GM21576 (cell line): ENCODE measurements around the gene PI4K2A.
A peak's percentile ranks its signal among the peaks of the same experiment; 100 is the strongest.

Experiments
- ATAC-seq: cut with Tn5 transposase; IDR thresholded peaks from one replicate; pipeline ENCODE4 v1.9.1; 2021; ENCODE audit warnings: mild to moderate bottlenecking, moderate library complexity; ENCODE audit not compliant: unreplicated experiment

Gene PI4K2A

DNA sequence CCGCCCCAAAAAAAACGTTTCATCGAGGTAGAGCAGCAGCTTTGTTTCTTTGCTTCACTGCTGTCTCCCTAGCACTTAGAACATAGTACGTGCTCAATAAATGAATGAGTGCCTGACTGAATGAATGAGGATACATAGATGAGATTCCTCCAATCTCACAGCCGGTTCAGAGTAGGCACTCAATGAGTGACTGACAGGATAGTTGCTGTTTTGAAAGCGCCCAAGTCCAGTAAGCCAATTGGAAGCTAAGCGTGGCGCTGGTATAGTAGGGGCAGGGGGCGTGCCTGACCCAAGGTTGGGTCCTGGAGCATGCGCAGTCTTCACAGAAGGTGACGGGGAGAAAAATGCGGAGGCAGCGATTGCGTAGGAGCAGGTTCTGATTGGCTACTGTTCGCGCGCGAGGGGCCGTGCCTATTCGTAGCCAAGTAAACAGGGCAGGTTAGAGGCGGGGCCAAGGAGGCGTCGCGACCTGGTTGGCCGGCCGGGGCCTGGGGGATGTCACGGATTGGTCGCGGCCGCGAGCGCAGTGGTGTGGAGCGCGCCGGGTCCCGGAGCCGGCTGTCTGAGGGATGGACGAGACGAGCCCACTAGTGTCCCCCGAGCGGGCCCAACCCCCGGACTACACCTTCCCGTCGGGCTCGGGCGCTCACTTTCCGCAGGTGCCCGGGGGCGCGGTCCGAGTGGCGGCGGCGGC is at the start of gene PI4K2A:
TSS of gene PI4K2A (plus strand) at position 498 of the 694 bp plus-strand sequence. CDS start at position 570, 72 bp downstream.
- peak; percentile 97 for ATAC-seq

DNA sequence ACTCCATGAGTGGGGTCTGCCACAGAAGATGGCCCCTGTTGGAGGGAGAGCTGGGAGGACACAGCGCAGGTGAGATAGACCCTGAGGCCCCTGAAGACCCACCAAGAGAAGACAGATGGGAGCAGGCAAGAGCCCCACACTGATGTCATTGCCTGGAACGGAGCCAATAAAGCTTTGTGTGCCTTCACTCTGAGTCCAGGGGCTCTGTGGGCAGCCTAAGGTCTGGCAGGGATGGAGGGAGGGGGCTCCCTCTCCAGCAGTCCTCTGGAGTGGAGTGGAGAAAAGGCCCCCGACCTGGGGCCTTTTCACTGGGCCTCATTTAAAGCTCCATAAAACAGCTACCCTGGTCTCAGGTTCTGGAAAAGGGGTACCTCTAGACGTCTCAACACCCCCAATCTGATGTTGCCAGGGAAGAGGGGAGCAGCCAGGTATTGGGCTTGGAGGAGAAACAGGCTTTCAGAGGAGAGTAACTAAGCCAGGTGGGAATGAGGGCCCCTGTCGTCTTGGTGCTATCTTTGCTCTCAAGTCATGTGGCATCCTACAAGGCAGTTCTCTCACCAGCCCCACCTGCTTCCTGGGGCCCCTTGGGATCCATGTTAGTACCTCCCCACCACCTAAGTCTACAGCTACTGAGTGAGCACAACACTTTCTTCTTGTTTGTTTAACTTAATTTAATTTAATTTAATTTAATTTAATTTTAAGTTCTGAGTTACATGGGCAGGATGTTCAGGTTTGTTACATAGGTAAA is 49.5 kb upstream of the PI4K2A start:
- ATAC-seq: no peak

DNA sequence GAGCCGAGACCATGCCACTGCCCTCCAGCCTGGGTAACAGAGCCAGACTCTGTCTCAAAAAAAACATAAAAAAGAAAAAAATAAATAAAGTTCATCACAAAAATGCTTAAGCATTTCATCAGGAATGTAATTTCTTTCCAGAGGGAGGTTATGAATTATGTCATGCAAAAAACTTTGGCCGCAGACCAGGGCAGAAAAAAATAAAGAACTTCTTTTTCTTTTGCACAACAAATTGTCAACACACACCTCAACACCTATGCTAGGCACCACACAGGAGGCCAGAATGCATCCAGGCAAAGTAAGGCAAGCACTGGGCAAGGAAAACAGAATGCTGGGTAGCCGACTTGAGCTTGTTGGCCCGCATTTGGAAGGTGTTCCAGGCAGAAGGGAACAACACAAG is 47.0 kb upstream of the PI4K2A start:
- ATAC-seq: no peak

DNA sequence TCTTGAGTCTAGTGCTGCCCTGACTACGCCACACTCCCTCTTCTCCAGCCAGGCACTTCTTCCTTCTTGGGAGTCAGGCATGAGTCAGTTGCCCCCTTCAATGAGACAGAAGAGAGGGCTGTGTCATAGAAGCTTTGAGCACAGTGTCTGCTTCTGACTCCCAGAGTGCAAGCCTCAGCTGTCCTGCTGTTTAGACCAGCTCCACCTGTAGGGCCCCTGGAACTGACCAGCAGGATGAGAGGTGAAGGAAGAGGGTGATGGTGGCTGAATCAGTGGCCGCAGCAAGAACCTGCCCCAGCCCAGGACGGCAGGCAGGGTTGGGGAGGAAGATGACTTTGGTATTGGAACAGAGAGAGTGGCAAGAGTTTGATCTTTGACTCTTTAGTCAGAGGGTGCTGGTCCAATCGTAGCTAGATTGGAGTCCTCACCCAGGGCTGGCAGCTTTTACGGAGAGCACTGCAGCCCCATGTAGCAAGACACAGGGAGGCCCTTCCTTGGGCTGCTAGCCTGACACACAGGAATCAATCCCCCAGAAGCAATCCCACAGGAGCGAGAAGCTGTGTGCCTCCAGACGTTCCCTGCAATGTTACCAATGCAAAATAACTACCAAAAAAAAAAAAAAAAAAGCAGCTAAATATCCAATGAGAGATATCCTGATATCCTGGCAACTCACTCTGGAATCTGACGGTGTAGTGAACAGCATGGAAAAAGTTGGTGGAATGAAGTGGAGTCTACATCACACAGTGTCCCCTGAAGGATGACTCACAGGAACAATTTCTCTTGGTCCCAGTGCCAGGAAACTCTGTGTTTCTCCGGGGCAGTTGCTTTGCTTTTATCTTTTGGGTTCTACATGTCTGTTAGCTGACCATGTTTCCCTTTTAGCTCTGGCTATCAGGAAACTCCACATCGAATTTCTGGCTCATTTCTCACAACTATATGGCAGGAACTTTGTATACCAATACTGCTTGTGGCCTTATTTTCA is 44.1 kb upstream of the PI4K2A start:
- no peak for ATAC-seq

DNA sequence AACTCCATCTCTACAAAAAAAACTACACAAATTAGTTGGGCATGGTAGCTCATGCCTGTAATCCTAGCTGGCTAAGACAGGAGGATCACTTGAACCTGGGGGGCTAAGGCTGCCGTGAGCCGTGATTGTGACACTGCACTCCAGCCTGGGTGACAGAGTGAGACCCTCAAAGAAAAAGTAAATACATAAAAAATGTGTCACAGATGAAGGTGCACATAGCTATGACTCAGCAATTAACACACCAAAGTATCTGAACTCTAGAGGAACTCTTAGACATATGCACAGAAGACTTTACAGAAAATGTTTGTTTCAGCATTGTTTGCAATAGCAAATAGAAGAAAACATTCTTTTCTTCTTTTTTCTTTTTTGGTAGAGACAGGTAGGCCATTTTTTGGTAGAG is 42.7 kb upstream of the PI4K2A start:
- no peak for ATAC-seq

DNA sequence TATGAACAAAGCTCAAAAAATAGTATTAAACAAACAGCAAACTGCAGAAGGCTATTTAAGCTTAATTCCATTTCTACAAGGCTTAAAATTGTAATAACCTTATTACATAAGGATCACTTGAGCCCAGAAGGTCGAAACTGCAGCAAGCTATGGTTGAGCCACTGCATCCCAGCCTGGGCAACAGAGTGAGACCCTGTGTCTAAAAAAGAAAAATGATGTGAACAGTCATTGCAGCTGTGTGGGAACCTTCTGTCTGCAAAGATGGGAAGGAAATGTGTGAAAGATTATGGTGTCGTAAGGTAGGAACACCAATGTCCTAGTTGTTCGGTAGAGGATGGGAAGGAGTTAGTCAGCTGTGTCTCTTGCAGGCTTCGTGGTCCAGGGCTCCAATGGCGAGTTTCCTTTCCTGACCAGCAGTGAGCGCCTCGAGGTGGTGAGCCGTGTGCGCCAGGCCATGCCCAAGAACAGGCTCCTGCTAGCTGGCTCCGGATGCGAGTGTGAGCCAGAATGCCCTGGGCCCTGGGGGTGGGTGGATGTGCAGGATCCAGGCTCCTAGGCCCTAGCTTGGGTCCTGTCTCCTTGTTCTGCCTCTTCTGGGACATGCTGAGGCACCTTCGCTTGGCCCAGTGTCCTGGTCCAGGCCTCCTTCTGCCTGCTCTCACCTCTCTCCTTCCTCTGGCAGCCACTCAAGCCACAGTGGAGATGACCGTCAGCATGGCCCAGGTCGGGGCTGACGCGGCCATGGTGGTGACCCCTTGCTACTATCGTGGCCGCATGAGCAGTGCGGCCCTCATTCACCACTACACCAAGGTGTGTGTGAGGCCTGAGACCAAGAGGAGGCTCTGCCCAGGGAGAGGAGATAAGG is 41.8 kb upstream of the PI4K2A start:
- ATAC-seq: no peak

DNA sequence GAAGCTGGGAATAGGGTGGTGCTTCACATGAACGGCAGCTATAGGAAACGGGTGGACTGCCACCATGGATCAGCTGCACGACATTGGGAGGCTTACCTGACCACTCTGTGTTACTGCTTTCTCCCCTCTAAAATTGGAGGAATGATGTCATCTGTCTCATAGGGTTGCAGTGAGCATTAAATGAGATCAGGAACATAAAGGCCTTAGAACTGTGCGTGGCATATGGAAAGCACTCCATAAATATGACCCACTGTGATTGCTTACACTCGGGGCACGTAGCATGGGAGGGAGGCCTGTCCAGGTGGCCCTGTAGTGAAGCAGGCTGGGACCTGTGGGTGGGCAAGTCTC is 41.2 kb upstream of the PI4K2A start:
- ATAC-seq: no peak

DNA sequence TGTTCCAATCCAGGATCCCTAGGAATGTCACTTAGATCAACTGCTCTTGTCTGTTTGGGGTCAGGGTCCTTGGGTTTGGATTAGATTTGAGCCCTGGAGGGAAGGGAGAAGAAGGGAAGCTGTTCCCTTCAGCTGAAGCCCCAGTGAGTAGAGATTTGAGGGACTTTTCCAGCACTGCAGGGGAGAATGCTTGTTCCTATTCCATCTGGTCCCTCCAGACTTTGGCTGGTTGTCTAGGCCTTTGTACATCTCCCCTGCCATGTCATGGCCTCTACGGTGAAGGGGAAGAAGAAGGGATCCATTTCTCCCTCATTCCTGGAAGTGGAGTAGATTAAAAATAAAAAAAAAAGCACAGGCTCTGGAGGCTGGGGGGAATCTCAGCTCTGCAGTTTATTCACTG is 39.9 kb upstream of the PI4K2A start:
- no peak for ATAC-seq

DNA sequence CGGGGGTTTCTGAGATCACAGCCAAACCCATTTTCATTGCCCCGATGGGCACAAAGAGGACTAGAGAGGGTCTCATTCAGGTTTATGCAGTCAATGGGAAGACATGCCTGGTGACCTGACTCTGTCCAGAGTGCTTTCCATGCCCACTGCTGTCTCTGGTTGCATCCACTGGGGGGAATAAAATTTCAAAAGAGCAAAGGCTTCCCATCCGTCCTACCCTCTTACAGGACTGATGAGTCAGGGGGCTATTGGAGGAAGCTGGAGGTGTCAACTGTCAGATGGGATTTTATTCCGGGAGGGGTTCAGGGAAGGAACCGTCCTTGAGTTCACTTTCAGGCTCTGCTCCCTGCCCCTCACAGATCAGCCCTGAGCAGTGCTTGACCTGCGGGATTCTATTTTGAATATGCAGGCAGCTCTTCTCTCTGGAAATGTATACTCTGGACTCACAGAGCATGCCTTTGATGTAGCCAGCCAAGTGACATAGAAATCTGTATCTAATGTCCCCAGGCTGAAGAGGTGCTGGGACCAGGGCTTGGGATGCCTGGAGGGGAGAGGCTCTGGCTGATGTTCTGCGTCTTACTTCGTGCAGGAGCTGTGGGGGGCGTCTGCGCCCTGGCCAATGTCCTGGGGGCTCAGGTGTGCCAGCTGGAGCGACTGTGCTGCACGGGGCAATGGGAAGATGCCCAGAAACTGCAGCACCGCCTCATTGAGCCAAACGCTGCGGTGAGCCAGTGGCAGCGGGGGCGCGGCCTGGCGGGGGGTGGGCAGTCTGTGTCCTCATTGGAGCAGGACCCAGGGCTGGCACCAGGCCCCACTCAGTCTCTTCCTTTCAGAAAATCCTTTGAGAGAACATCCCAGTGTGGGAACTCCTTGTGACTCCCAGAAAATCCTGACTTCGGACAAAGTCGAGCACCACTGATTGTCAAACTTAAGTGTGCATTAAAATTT is 38.9 kb upstream of the PI4K2A start:
- no peak for ATAC-seq

DNA sequence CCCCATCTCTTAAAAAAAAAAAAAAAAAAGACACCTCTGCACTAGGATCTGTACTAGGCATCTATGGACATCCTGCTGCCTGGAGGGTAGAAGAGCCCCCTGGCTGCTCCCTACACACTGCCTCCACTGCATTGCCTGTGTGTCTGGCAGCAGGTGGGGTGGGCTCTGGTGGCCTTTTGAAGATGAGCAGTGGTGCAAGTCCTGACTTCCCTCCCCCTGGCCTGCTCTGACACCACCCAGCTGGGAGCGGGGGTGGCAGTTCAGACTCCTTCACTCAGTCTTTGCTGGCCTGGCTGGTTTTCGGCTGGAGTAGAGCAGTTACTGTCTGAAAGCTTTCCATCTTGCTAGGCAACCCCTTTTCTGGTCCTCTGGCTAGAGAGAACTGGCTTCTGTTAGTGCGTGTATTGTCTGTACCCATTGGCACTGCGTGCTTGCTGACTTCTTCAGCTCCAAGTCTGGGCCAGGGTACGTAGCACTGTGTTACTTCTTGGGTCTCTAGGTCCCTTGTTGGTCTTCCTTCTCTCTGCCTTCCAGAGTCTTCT is 33.3 kb upstream of the PI4K2A start:
- no peak for ATAC-seq

DNA sequence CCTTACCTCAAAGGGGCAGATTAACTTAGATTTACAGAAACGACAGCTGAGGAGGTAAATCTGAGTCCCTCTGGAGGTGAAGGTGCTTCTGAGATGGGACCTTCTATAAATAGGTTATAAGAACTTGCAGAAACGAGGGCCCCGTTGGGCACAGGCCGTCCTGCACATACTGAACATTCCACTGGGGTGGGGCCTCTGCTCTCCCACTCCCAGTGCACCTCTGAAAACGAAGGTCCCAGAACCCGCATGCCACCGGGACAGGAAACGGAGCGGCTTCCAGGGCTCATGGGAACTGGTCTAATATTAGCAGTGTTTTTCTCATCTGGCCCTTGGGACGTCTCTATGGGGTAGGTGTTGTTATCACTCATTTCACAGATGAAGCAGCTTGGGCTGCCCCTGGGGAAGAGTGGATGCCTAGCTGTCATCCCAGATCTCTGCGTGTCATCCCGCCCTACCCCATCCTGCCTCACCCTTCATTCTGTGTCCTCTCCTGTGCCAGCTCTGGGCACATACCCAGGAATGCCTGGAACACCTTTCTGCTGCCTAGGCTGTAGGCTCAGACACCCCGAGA is 31.4 kb upstream of the PI4K2A start:
- ATAC-seq: no peak

DNA sequence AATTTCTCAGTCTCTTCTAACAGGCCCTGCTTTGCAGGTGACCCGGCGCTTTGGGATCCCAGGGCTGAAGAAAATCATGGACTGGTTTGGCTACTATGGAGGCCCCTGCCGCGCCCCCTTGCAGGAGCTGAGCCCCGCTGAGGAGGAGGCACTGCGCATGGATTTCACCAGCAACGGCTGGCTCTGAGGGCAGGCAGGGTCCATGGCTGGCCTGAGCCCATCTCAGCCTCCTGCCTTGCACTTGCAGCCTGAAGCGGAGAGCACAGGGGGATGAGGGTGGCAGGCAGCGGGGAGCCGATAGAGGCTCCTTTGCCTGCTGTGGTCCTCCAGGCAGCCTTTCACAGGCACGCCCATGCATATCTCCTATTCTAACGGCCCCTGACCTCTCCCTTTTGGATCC is 29.0 kb upstream of the PI4K2A start:
- no peak for ATAC-seq

DNA sequence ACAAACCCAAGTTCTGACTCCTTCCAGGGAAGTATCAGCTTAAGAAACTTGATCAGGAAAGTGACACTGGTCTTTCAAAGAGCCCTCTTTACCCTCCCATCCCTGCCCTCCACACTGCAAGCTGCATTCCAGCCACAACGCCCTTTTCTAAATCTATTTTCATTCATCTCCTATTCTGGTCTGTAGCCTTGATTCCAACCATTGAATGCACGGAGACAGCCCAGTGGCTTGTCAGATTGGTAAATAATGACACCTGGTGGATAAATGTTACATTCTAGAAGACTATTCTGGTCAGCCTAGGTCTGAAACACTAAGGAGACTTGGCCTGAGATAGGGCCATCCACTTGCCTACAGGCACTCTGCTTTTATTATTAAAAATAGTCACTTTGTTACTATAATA is 28.1 kb upstream of the PI4K2A start:
- ATAC-seq: no peak

DNA sequence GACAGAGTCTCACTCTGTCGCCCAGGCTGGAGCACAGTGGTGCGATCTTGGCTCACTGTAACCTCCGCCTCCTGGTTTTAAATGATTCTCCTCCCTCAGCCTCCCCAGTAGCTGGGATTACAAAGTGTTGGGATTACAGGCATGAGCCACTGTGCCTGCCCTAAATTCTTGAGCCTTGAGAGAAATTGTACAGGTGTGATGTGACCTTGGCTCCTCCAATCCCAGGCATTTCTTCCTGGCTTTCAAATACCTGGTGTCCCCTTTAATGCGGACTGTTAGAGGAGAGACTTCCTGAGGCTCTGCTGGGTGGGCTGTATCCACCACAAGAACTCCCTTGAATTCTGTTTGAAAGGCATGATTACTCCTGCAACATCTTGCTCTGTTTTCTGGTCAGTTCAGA is 22.2 kb upstream of the PI4K2A start:
- ATAC-seq: no peak

DNA sequence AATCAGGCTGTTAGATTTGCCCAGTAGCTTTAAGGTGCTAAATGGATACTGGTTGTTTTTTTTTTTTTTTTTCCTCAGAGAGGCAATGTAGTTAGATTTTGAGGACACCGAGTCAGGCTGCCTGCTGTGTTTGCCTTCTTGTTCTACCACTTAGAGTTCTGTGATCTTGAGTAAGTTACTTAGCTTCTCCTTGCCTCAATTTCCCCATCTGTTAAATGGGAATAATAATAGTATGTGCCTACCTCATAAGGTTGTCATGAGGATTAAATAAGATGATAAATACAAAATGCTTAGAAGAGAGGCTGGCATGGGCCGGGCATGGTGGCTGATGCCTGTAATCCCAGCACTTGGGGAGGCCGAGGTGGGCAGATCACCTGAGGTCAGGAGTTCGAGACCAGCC is 21.7 kb upstream of the PI4K2A start:
- no peak for ATAC-seq

DNA sequence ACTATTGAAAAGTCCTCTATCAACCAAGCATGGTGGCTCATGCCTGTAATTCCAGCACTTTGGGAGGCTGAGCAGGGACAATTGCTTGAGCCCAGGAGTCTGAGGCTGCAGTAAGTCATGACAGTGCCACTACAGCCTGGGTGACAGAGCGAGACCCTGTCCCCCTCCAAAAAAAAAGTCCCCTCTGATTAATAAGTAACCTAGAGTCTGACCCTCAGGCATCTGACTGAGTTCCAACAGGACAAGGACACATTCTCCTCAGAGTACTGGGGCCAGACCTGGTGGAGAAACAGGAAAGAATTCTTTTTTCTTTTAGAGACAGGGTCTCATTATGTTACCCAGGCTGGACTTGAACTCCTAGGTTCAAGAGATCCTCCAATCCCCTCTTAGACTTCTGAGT is 17.2 kb upstream of the PI4K2A start:
- ATAC-seq: no peak

DNA sequence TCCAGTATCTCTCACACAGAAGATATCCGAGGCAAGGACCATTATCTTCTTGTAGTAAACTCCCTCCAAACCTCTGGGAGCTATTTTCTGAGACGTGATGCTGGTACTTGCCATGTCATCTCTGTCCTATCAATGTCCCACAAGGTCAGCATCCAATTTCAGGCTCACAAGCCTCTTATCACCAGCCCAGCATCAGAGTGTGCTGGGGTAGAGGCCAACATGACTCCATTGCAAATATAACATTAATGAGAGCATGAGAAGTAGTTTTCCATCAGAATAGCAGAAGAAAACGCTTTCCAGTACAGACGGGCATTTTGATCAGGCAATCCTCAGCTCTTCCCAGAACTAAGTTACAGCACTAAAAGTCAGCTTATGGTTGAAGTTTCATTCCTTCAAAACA is 12.7 kb upstream of the PI4K2A start:
- ATAC-seq: no peak

DNA sequence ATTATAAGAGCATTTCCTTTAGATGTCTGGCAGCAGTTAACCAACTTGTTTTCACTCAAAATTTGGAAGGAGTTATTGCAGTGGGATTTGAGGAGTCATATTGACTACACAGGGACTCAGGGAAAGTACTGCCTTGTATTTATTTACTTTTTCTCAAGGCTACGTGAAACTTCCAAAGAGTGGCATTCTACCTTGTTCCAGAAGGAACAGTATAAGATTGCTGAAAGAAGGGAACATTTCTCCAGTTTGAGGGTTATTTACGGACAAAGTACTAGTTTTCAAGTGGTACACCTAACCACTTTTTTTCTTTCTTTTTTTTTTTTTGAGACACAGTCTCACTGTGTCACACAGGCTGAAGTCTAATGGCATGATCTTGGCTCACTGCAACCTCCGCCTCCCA is 12.2 kb upstream of the PI4K2A start:
- no peak for ATAC-seq

DNA sequence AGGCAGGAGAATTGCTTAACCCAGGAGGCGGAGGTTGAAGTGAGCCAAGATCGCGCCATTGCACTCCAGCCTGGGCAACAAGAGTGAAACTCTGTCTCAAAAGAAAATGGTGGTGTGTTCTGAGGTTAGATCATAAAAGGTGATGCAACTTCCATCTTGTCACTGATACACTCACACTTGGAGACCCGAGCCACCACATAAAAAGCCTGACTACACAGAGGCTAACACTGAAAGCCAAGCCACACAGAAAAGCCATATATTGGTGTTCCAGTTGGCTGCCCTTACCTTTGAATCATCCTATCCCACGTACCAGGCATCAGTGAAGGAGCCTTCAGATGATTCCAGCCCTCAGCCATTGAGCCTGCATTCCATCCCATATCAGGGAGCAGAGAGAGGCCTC is 11.2 kb upstream of the PI4K2A start:
- ATAC-seq: no peak
